Measurements from ENCODE around the gene PFKFB3.

The PFKFB3 gene

DNA sequence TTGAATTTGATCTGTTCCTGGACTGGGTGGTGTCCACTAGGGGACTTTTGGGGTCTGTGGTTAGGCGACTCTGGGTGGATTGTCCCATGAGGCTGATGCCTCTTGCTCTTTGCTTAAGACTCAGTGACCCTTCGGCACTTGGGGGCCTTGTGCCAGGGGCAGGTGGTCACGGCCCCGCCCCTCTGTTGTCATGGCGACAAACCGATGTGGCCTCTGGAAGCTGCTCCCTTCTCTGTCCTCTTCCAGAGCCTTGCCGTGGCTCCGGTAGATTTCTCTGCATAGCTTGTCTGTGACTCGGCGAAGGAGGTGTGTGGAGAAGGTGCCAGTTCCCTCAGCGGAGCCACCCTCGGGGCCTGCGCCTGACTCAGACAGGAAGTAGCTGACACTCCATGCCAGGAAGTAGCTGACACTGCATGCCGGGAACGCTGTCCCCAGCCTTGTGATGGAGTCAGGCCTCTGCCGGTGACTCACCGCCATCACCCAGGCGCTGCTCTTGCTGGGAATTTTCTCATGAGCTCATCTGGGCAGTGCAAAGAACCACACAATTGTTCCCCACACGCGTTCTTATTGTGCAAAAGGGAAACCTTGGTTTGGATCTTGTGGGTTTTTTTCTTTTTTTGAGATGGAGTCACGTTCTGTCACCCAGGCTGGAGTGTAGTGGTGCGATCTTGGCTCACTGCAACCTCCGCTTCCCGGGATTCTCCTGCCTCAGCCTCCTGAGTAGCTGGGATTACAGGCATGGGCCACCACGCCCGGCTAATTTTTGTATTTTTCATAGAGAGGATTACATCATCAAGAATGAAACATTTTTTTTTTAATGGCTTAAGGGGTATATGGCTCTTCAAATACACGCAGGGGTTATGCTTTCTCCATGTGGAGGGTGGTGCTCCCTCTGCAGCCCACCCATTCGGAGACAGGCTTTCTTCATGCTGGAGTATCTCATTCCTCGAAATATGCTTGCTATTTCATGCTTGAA lies 72.6 kb downstream of the PFKFB3 start:
- DNase-seq = no peak
- no peak overlapping the region for H3K4me2 ChIP-seq (ENCODE audit: low read depth, low read length)
- no peaks in the 10 kb centered on the region for H3K4me1 ChIP-seq (ENCODE audit: low read length)
- H3K36me3 ChIP-seq (replicated peaks; ENCODE audit: insufficient read depth, low read length) = no peaks in the 10 kb centered on the region
- H3K27me3 ChIP-seq (replicated peaks; ENCODE audit: insufficient read depth, low read length) = no peaks in the 10 kb centered on the region
- no peaks in the 10 kb centered on the region for H3F3A ChIP-seq (ENCODE audit: insufficient read depth, low read length)
- H3K9me3 ChIP-seq (replicated peaks; ENCODE audit: insufficient read depth, low read length) = no peaks in the 10 kb centered on the region
- no peak overlapping the region for H3K4me3 ChIP-seq (ENCODE audit: low read length)
- H3K9me2 ChIP-seq (replicated peaks; ENCODE audit: insufficient read depth, low read length) = no peaks in the 10 kb centered on the region
- no peaks in the 10 kb centered on the region for H4K20me1 ChIP-seq (ENCODE audit: insufficient read depth, low read length)
- no peak overlapping the region for H3K9ac ChIP-seq (ENCODE audit: low read length)
- no peak overlapping the region for H2AFZ ChIP-seq (ENCODE audit: low read length)
- TF ChIP-seq, protein P1, sequence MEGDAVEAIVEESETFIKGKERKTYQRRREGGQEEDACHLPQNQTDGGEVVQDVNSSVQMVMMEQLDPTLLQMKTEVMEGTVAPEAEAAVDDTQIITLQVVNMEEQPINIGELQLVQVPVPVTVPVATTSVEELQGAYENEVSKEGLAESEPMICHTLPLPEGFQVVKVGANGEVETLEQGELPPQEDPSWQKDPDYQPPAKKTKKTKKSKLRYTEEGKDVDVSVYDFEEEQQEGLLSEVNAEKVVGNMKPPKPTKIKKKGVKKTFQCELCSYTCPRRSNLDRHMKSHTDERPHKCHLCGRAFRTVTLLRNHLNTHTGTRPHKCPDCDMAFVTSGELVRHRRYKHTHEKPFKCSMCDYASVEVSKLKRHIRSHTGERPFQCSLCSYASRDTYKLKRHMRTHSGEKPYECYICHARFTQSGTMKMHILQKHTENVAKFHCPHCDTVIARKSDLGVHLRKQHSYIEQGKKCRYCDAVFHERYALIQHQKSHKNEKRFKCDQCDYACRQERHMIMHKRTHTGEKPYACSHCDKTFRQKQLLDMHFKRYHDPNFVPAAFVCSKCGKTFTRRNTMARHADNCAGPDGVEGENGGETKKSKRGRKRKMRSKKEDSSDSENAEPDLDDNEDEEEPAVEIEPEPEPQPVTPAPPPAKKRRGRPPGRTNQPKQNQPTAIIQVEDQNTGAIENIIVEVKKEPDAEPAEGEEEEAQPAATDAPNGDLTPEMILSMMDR (IDR thresholded peaks at IDR 0.05; ENCODE audit: low read length) = no peak
- TF ChIP-seq EZH2 (optimal IDR thresholded peaks at IDR 0.05; ENCODE audit: low read depth, low read length) (no peak), EZH2phosphoT487 (IDR thresholded peaks at IDR 0.05; ENCODE audit: low read length) (no peak)
- H3K79me2 ChIP-seq (ENCODE audit: low read length) = no peaks in the 10 kb centered on the region
- no peak overlapping the region for H3K27ac ChIP-seq (ENCODE audit: low read length)

DNA sequence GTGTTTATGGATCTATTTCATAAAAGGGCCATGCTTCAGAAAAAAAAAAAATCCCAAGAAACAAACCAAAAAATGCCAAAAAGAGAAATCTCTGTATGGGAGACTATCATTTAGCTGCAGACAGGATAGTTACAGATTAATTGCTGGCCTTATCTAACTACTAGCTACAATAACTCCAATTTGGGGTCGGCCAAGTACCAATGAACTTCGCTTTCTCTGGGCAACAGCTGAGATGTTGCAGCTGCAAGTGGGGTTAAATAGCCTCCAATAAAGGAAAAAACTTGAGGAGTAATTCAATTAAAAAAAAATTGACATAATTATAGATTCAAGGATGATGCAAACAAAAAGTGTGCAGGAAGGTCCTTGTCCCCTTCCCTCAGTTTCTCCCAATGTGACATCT lies 73.6 kb downstream of the PFKFB3 start:
- Histone ChIP-seq H3K27ac (ENCODE audit: low read length) (no peak overlapping the region), H3K9me3 (replicated peaks; ENCODE audit: insufficient read depth, low read length) (no peaks in the 10 kb centered on the region), H3K4me3 (ENCODE audit: low read length) (no peak overlapping the region), H3K9ac (ENCODE audit: low read length) (no peak overlapping the region), H3K36me3 (replicated peaks; ENCODE audit: insufficient read depth, low read length) (no peaks in the 10 kb centered on the region), H4K20me1 (ENCODE audit: insufficient read depth, low read length) (no peaks in the 10 kb centered on the region), H3K4me1 (ENCODE audit: low read length) (no peaks in the 10 kb centered on the region), H3K4me2 (ENCODE audit: low read depth, low read length) (no peak overlapping the region), H3K27me3 (replicated peaks; ENCODE audit: insufficient read depth, low read length) (no peaks in the 10 kb centered on the region), H3F3A (ENCODE audit: insufficient read depth, low read length) (no peaks in the 10 kb centered on the region), H2AFZ (ENCODE audit: low read length) (no peak overlapping the region), H3K79me2 (ENCODE audit: low read length) (no peaks in the 10 kb centered on the region), H3K9me2 (replicated peaks; ENCODE audit: insufficient read depth, low read length) (no peaks in the 10 kb centered on the region)
- TF ChIP-seq EZH2 (optimal IDR thresholded peaks at IDR 0.05; ENCODE audit: low read depth, low read length) (no peak), EZH2phosphoT487 (IDR thresholded peaks at IDR 0.05; ENCODE audit: low read length) (no peak)
- TF ChIP-seq, protein P1 (IDR thresholded peaks at IDR 0.05; ENCODE audit: low read length) = no peak
- DNase-seq = no peak

DNA sequence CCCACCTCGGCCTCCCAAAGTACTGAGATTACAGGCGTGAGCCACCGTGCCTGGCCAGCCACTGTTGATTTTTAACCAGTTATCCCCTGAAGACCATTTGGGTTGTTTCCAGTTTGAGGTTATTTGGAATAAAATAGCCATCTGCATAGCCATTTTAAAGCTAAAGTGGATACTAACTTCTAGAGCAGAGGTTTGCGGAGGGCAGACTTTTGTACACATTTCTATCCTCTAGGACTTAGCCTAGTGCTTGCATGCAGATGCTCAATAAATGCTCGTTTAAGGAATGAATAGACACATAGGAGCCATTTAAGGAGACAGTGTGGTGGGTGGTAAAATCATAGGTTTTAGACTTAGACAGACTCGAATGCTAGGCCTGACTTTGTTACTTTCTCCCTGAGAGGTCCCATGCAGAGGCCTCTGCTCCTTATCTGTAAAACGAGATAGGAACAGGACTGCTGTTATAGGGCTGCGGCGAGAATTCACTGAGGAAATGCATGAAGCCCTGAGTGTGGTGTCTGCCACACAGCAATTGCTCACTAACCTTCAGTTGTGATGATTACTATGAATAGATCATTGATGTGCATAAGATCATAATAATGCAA lies 75.9 kb downstream of the PFKFB3 start:
- Histone ChIP-seq H3K4me3 (ENCODE audit: low read length) (no peak overlapping the region), H3K79me2 (ENCODE audit: low read length) (no peaks in the 10 kb centered on the region), H3K36me3 (replicated peaks; ENCODE audit: insufficient read depth, low read length) (no peaks in the 10 kb centered on the region), H3F3A (ENCODE audit: insufficient read depth, low read length) (no peaks in the 10 kb centered on the region), H3K4me1 (ENCODE audit: low read length) (no peaks in the 10 kb centered on the region), H2AFZ (ENCODE audit: low read length) (no peak overlapping the region), H3K27ac (ENCODE audit: low read length) (no peak overlapping the region), H4K20me1 (ENCODE audit: insufficient read depth, low read length) (no peaks in the 10 kb centered on the region), H3K9ac (ENCODE audit: low read length) (no peak overlapping the region), H3K9me3 (replicated peaks; ENCODE audit: insufficient read depth, low read length) (no peaks in the 10 kb centered on the region), H3K27me3 (replicated peaks; ENCODE audit: insufficient read depth, low read length) (no peaks in the 10 kb centered on the region), H3K9me2 (replicated peaks; ENCODE audit: insufficient read depth, low read length) (no peaks in the 10 kb centered on the region), H3K4me2 (ENCODE audit: low read depth, low read length) (no peak overlapping the region)
- DNase-seq = no peak
- no peak for TF ChIP-seq EZH2phosphoT487 (IDR thresholded peaks at IDR 0.05; ENCODE audit: low read length)
- no peak for TF ChIP-seq EZH2 (optimal IDR thresholded peaks at IDR 0.05; ENCODE audit: low read depth, low read length)
- TF ChIP-seq, protein P1 (IDR thresholded peaks at IDR 0.05; ENCODE audit: low read length) = no peak
